Measurements from ENCODE around the gene SLIT3. TPM values are rescaled to one million over a fixed set of nuclear protein-coding genes. Genes with fewer than 3 reads are reported as not detected.

The SLIT3 gene
- total RNA-seq (not detected), polyA plus RNA-seq (not detected)

GRCh38 chr5:169300468-169301385, at the start of gene SLIT3:
SLIT3 (minus strand) TSS chr5:169301139; CDS start chr5:169300709, 430 bp downstream.
- peaks cover 0 to 5% (median 0%) of the 10 kb centered on the region in 7 donors for H3K9me3 Mint-ChIP-seq
- Histone ChIP-seq H3K27ac (ENCODE audit: insufficient read depth, low read length, poor library complexity, severe bottlenecking) (no peak within 1 kb of the TSS), H3K27me3 (ENCODE audit: control insufficient read depth, insufficient read depth, low read length) (peaks cover 6% of the 10 kb centered on the region), H3K9me3 (ENCODE audit: control insufficient read depth in 2 of 2, low read length in 2 of 2) (no peaks in the 10 kb centered on the region), H3K4me1 (ENCODE audit: control insufficient read depth, insufficient read depth, low read length, poor library complexity, severe bottlenecking) (no peaks in the 10 kb centered on the region), H3K4me3 (ENCODE audit: low read depth, low read length) (no peak within 1 kb of the TSS), H3K36me3 (ENCODE audit: control insufficient read depth, insufficient read depth, low read length) (no peaks in the 10 kb centered on the region)
- peaks cover 39% of the 10 kb centered on the region for H3K27me3 Mint-ChIP-seq
- no peak for DNase-seq
- no peaks in the 10 kb centered on the region for H3K36me3 Mint-ChIP-seq
- H3K4me3 Mint-ChIP-seq, result peak within 1 kb of the TSS in 1 of 4 donors; percentile 13
- H3K27ac Mint-ChIP-seq, result no peak within 1 kb of the TSS
- peaks cover 0 to 16% (median 5%) of the 10 kb centered on the region in 4 donors for H3K4me1 Mint-ChIP-seq
- ATAC-seq (ENCODE audit: low read depth in 2 of 2), result no peak

DNA sequence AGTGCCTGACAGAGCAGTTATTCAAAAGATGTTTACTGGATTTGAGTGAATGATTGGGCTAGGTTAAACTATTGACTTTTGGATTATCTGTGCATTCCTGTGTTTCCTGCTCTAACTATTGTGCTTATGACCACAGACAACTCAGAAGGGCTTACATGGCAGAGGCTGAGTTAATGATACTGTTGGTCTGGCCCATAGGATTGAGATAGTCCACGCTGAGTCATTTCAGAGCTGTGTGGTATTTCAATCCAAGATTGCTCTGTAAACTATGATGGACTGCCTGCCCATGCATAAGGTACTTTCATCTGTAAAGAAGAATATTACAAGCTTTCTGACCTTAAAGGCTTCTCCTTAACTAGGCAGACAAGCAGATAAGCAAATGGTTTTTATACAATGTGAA, 49.1 kb upstream of the SLIT3 start:
- peaks cover 0 to 6% (median 0%) of the 10 kb centered on the region in 7 donors for H3K9me3 Mint-ChIP-seq
- no peak overlapping the region for H3K4me3 Mint-ChIP-seq
- peaks cover 14% of the 10 kb centered on the region for H3K27me3 Mint-ChIP-seq
- Histone ChIP-seq H3K4me3 (ENCODE audit: low read depth, low read length) (no peak overlapping the region), H3K27me3 (ENCODE audit: control insufficient read depth, insufficient read depth, low read length) (peaks cover 2% of the 10 kb centered on the region), H3K36me3 (ENCODE audit: control insufficient read depth, insufficient read depth, low read length) (no peaks in the 10 kb centered on the region), H3K4me1 (ENCODE audit: control insufficient read depth, insufficient read depth, low read length, poor library complexity, severe bottlenecking) (no peaks in the 10 kb centered on the region), H3K27ac (ENCODE audit: insufficient read depth, low read length, poor library complexity, severe bottlenecking) (no peak overlapping the region), H3K9me3 (ENCODE audit: control insufficient read depth in 2 of 2, low read length in 2 of 2) (no peaks in the 10 kb centered on the region)
- DNase-seq (no peak), ATAC-seq (ENCODE audit: low read depth in 2 of 2) (no peak)
- H3K27ac Mint-ChIP-seq, result no peak overlapping the region
- H3K4me1 Mint-ChIP-seq, result no peaks in the 10 kb centered on the region
- H3K36me3 Mint-ChIP-seq, result no peaks in the 10 kb centered on the region

- Mint-ChIP-seq H3K27me3 (peaks cover 15% of the 10 kb centered on the region), H3K27ac (no peak overlapping the region), H3K9me3 (peaks cover 0 to 8% (median 0%) of the 10 kb centered on the region in 7 donors), H3K4me3 (no peak overlapping the region), H3K36me3 (no peaks in the 10 kb centered on the region), H3K4me1 (no peaks in the 10 kb centered on the region)
- ATAC-seq (ENCODE audit: low read depth in 2 of 2) (no peak), DNase-seq (no peak)
- Histone ChIP-seq H3K4me3 (ENCODE audit: low read depth, low read length) (no peak overlapping the region), H3K36me3 (ENCODE audit: control insufficient read depth, insufficient read depth, low read length) (no peaks in the 10 kb centered on the region), H3K27ac (ENCODE audit: insufficient read depth, low read length, poor library complexity, severe bottlenecking) (no peak overlapping the region), H3K27me3 (ENCODE audit: control insufficient read depth, insufficient read depth, low read length) (no peaks in the 10 kb centered on the region), H3K4me1 (ENCODE audit: control insufficient read depth, insufficient read depth, low read length, poor library complexity, severe bottlenecking) (no peaks in the 10 kb centered on the region), H3K9me3 (ENCODE audit: control insufficient read depth in 2 of 2, low read length in 2 of 2) (no peaks in the 10 kb centered on the region)
These were observed 46.8 kb upstream of the SLIT3 start for GRCh38 chr5:169347786-169348185.

DNA sequence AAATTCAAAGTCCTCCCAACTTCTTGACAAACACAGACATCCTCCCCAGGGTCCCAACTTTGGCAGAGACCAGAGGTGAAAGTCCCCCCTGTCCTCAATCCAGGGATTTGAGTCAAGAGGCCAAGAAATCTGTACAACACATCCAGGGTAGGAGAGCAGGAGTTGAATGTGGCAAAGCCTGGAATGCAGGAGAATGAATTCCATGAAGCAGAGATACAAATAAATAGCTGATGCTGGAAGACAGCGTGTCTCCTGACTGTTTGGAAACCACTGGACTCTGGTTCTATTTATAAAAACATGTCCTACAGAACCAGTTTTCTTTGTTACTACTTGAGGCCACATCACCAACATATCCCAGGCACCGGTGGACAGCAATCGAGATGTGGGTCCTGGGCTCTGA, 43.7 kb upstream of the SLIT3 start:
- Mint-ChIP-seq H3K4me3 (no peak overlapping the region), H3K36me3 (no peaks in the 10 kb centered on the region), H3K27ac (peak overlapping the region in 1 of 3 donors; percentile 64), H3K27me3 (peaks cover 8% of the 10 kb centered on the region), H3K4me1 (no peaks in the 10 kb centered on the region), H3K9me3 (peaks cover 0 to 5% (median 0%) of the 10 kb centered on the region in 7 donors)
- Histone ChIP-seq H3K36me3 (ENCODE audit: control insufficient read depth, insufficient read depth, low read length) (no peaks in the 10 kb centered on the region), H3K27ac (ENCODE audit: insufficient read depth, low read length, poor library complexity, severe bottlenecking) (no peak overlapping the region), H3K9me3 (ENCODE audit: control insufficient read depth in 2 of 2, low read length in 2 of 2) (no peaks in the 10 kb centered on the region), H3K4me3 (ENCODE audit: low read depth, low read length) (no peak overlapping the region), H3K27me3 (ENCODE audit: control insufficient read depth, insufficient read depth, low read length) (peaks cover 4% of the 10 kb centered on the region), H3K4me1 (ENCODE audit: control insufficient read depth, insufficient read depth, low read length, poor library complexity, severe bottlenecking) (no peaks in the 10 kb centered on the region)
- ATAC-seq (ENCODE audit: low read depth in 2 of 2) (no peak), DNase-seq (no peak)

GRCh38 chr5:169343766-169344165, 42.8 kb upstream of the SLIT3 start:
- Histone ChIP-seq H3K36me3 (ENCODE audit: control insufficient read depth, insufficient read depth, low read length) (no peaks in the 10 kb centered on the region), H3K4me3 (ENCODE audit: low read depth, low read length) (no peak overlapping the region), H3K9me3 (ENCODE audit: control insufficient read depth in 2 of 2, low read length in 2 of 2) (no peaks in the 10 kb centered on the region), H3K27me3 (ENCODE audit: control insufficient read depth, insufficient read depth, low read length) (peaks cover 4% of the 10 kb centered on the region), H3K27ac (ENCODE audit: insufficient read depth, low read length, poor library complexity, severe bottlenecking) (no peak overlapping the region), H3K4me1 (ENCODE audit: control insufficient read depth, insufficient read depth, low read length, poor library complexity, severe bottlenecking) (no peaks in the 10 kb centered on the region)
- DNase-seq, result no peak
- Mint-ChIP-seq H3K4me3 (no peak overlapping the region), H3K27me3 (peaks cover 8% of the 10 kb centered on the region), H3K9me3 (peaks cover 0 to 4% (median 0%) of the 10 kb centered on the region in 7 donors), H3K27ac (no peak overlapping the region), H3K4me1 (no peaks in the 10 kb centered on the region), H3K36me3 (no peaks in the 10 kb centered on the region)
- no peak for ATAC-seq (ENCODE audit: low read depth in 2 of 2)

DNA sequence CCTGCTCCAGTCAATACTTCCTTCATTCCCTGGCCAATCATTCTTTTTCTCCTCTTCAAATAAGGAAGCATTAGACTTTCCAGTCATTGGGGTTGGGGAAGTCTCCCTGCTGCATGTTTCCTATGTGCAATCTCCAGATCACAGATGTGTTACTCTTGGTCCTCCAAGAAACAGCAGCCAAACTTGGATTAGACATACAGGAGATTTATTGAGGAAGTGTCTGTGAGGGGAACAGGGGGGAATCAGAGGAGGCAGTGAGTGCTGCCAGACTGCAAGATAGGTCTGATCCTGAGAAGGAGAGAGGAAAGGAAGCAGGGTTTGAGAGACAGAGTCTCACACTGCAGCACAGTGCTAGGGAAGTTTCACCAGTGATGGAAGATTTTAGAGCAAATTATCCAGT, 40.6 kb upstream of the SLIT3 start:
- Histone ChIP-seq H3K9me3 (ENCODE audit: control insufficient read depth in 2 of 2, low read length in 2 of 2) (no peaks in the 10 kb centered on the region), H3K27me3 (ENCODE audit: control insufficient read depth, insufficient read depth, low read length) (peaks cover 4% of the 10 kb centered on the region), H3K36me3 (ENCODE audit: control insufficient read depth, insufficient read depth, low read length) (no peaks in the 10 kb centered on the region), H3K4me1 (ENCODE audit: control insufficient read depth, insufficient read depth, low read length, poor library complexity, severe bottlenecking) (no peaks in the 10 kb centered on the region), H3K4me3 (ENCODE audit: low read depth, low read length) (no peak overlapping the region), H3K27ac (ENCODE audit: insufficient read depth, low read length, poor library complexity, severe bottlenecking) (no peak overlapping the region)
- ATAC-seq (ENCODE audit: low read depth in 2 of 2), result no peak
- Mint-ChIP-seq H3K27me3 (peaks cover 4% of the 10 kb centered on the region), H3K36me3 (no peaks in the 10 kb centered on the region), H3K4me3 (no peak overlapping the region), H3K4me1 (no peaks in the 10 kb centered on the region), H3K27ac (no peak overlapping the region), H3K9me3 (peaks cover 0 to 4% (median 0%) of the 10 kb centered on the region in 7 donors)
- no peak for DNase-seq

- no peaks in the 10 kb centered on the region for H3K36me3 Mint-ChIP-seq
- DNase-seq (no peak), ATAC-seq (ENCODE audit: low read depth in 2 of 2) (no peak)
- Histone ChIP-seq H3K27ac (ENCODE audit: insufficient read depth, low read length, poor library complexity, severe bottlenecking) (no peak overlapping the region), H3K4me1 (ENCODE audit: control insufficient read depth, insufficient read depth, low read length, poor library complexity, severe bottlenecking) (no peaks in the 10 kb centered on the region), H3K27me3 (ENCODE audit: control insufficient read depth, insufficient read depth, low read length) (peaks cover 4% of the 10 kb centered on the region), H3K4me3 (ENCODE audit: low read depth, low read length) (no peak overlapping the region), H3K9me3 (ENCODE audit: control insufficient read depth in 2 of 2, low read length in 2 of 2) (no peaks in the 10 kb centered on the region), H3K36me3 (ENCODE audit: control insufficient read depth, insufficient read depth, low read length) (no peaks in the 10 kb centered on the region)
- H3K27me3 Mint-ChIP-seq, result peaks cover 5% of the 10 kb centered on the region
- no peaks in the 10 kb centered on the region for H3K4me1 Mint-ChIP-seq
- H3K27ac Mint-ChIP-seq, result no peak overlapping the region
- no peak overlapping the region for H3K4me3 Mint-ChIP-seq
- no peaks in the 10 kb centered on the region for H3K9me3 Mint-ChIP-seq
These were observed 38.9 kb upstream of the SLIT3 start for GRCh38 chr5:169339869-169340268.

DNA sequence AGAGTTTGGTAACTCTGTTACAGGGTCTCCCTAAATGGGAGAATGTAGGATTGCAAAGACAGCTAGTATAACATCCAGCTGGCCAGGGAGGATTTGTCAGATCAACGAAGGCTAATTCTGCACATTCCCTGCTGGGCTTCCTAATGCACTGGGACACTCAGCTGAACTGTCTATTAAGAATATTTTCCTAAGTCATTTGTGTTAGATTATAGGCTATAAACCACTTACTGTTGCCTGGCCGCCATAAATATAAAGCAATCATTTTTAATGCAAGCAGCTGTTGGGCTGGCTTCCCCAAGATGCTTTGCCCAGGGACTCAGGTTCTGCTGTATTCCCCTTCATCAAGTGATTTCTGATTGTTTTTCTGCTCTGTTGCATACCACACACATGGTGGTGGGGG, 35.3 kb upstream of the SLIT3 start:
- Mint-ChIP-seq H3K27ac (no peak overlapping the region), H3K4me1 (no peaks in the 10 kb centered on the region), H3K4me3 (no peak overlapping the region), H3K27me3 (peaks cover 9% of the 10 kb centered on the region), H3K36me3 (no peaks in the 10 kb centered on the region), H3K9me3 (peaks cover 0 to 1% (median 0%) of the 10 kb centered on the region in 7 donors)
- Histone ChIP-seq H3K27ac (ENCODE audit: insufficient read depth, low read length, poor library complexity, severe bottlenecking) (no peak overlapping the region), H3K4me3 (ENCODE audit: low read depth, low read length) (no peak overlapping the region), H3K36me3 (ENCODE audit: control insufficient read depth, insufficient read depth, low read length) (no peaks in the 10 kb centered on the region), H3K4me1 (ENCODE audit: control insufficient read depth, insufficient read depth, low read length, poor library complexity, severe bottlenecking) (no peaks in the 10 kb centered on the region), H3K9me3 (ENCODE audit: control insufficient read depth in 2 of 2, low read length in 2 of 2) (no peaks in the 10 kb centered on the region), H3K27me3 (ENCODE audit: control insufficient read depth, insufficient read depth, low read length) (peaks cover 4% of the 10 kb centered on the region)
- ATAC-seq (ENCODE audit: low read depth in 2 of 2) (no peak), DNase-seq (no peak)

Measured in CD4-positive, CD25-positive, alpha-beta regulatory T cell (primary cell).